Aorta (tissue), 5 donors: ENCODE data around the gene CCDC40. TPM values are rescaled to one million over a fixed set of nuclear protein-coding genes. Genes with fewer than 3 reads are reported as not detected.
A peak's percentile ranks its signal among the peaks of the same experiment; 100 is the strongest.

Experiments
- ATAC-seq: fragments of 200-7000 bp; cut with Tn5 transposase; one replicate; pipeline ENCODE4 v1.9.1; 2022; ENCODE audit warnings: moderate library complexity; ENCODE audit not compliant: low FRiP score
- DNase-seq, 2 donors: peaks; one replicate each; pipeline ENCODE4 v3.0.0-alpha.2; 2020
- H3K27ac ChIP-seq, 2 donors: one replicate each; pipeline ENCODE4 v1.5.1; 2013; ENCODE audit warnings: low read length in 2 of 2, mild to moderate bottlenecking in 2 of 2, moderate library complexity in 2 of 2, control low read depth in 1 of 2, inconsistent platforms in 1 of 2, low read depth in 1 of 2
- H3K27me3 ChIP-seq, 2 donors: one replicate each; pipeline ENCODE4 v1.6.1; 2013; ENCODE audit warnings: control low read depth in 1 of 2, low read length in 1 of 2, mild to moderate bottlenecking in 1 of 2, moderate library complexity in 1 of 2; ENCODE audit not compliant: insufficient read depth in 2 of 2, control insufficient read depth in 1 of 2
- H3K36me3 ChIP-seq, 2 donors: one replicate each; pipeline ENCODE4 v1.6.1; 2013; ENCODE audit warnings: control low read depth in 1 of 2, low read length in 1 of 2, mild to moderate bottlenecking in 1 of 2; ENCODE audit not compliant: insufficient read depth in 2 of 2, control insufficient read depth in 1 of 2
- H3K4me1 ChIP-seq, 2 donors: one replicate each; pipeline ENCODE4 v1.6.1; 2013; ENCODE audit warnings: low read length in 2 of 2, control low read depth in 1 of 2, mild to moderate bottlenecking in 1 of 2, moderate library complexity in 1 of 2; ENCODE audit not compliant: insufficient read depth in 2 of 2, control insufficient read depth in 1 of 2
- H3K4me3 ChIP-seq, 2 donors: one replicate each; pipeline ENCODE4 v1.5.1; 2013; ENCODE audit warnings: low read length in 2 of 2, control low read depth in 1 of 2, mild to moderate bottlenecking in 1 of 2
- H3K9me3 ChIP-seq: one replicate; pipeline ENCODE4 v1.6.1; 2013; ENCODE audit warnings: mild to moderate bottlenecking, low read length; ENCODE audit not compliant: control insufficient read depth
- WGBS, 2 donors: extraction: QIAGEN DNeasy Blood & Tissue Kit; methylation state at CpG; one replicate each; pipeline ENCODE4 v1.1.7; 2013; 5-methylcytosine and 5-hydroxymethylcytosine counted together
- intact Hi-C, 2 donors: fragments of 100-400 bp; cut with DNase I; formaldehyde crosslinking; loops; one replicate each; pipeline versions ENCODE4 v1.14.2 to v1.15.0; 2022
- long read RNA-seq, 2 donors: library from polyadenylated mRNA; unstranded; transcript quantifications; one replicate each; pipeline ENCODE4 v2.0.0, GENCODE V29; 2020 to 2021
- polyA plus RNA-seq, 2 donors: library from polyadenylated mRNA; stranded (reverse); fragments of 200-250 nt; gene quantifications; one replicate each; pipeline ENCODE4 v1.2.3, GENCODE V29; 2013
- total RNA-seq, 2 donors: library from RNA; stranded (reverse); fragmentation: NEBNext Ultra II Directional; extraction: Animal tissue kit (Norgen Biotek cat#: 25700); gene quantifications; one replicate each; pipeline ENCODE4 v1.2.1, GENCODE V29; 2021
- donor health status: healthy with polysubstance abuse.
- donor health status: Bipolar disorder and iron deficiency.
- donor health status: DM: no; HTN: no; CAD: no.
- donor health status: DM: no; HTN: no; CAD: no.
- donor health status: DM: yes; HTN: yes; CAD: no.

CCDC40 gene, protein sequence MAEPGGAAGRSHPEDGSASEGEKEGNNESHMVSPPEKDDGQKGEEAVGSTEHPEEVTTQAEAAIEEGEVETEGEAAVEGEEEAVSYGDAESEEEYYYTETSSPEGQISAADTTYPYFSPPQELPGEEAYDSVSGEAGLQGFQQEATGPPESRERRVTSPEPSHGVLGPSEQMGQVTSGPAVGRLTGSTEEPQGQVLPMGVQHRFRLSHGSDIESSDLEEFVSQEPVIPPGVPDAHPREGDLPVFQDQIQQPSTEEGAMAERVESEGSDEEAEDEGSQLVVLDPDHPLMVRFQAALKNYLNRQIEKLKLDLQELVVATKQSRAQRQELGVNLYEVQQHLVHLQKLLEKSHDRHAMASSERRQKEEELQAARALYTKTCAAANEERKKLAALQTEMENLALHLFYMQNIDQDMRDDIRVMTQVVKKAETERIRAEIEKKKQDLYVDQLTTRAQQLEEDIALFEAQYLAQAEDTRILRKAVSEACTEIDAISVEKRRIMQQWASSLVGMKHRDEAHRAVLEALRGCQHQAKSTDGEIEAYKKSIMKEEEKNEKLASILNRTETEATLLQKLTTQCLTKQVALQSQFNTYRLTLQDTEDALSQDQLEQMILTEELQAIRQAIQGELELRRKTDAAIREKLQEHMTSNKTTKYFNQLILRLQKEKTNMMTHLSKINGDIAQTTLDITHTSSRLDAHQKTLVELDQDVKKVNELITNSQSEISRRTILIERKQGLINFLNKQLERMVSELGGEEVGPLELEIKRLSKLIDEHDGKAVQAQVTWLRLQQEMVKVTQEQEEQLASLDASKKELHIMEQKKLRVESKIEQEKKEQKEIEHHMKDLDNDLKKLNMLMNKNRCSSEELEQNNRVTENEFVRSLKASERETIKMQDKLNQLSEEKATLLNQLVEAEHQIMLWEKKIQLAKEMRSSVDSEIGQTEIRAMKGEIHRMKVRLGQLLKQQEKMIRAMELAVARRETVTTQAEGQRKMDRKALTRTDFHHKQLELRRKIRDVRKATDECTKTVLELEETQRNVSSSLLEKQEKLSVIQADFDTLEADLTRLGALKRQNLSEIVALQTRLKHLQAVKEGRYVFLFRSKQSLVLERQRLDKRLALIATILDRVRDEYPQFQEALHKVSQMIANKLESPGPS
- total RNA-seq, result 10 to 100 TPM in 1 of 2 donors, 1 to 10 TPM in 1; 3.3 to 11.3 TPM
- polyA plus RNA-seq, result 1 to 10 TPM; 2.6 to 6.8 TPM
- long read RNA-seq, donor 1, partial matches to known transcripts, result 1 of 8 reads
- long read RNA-seq, donor 1, other reads (novel, unspliced or antisense), result 4 of 8 reads
- long read RNA-seq, donor 2, partial matches to known transcripts, result 3 of 5 reads
- long read RNA-seq, donor 2, other reads (novel, unspliced or antisense), result 2 of 5 reads

DNA sequence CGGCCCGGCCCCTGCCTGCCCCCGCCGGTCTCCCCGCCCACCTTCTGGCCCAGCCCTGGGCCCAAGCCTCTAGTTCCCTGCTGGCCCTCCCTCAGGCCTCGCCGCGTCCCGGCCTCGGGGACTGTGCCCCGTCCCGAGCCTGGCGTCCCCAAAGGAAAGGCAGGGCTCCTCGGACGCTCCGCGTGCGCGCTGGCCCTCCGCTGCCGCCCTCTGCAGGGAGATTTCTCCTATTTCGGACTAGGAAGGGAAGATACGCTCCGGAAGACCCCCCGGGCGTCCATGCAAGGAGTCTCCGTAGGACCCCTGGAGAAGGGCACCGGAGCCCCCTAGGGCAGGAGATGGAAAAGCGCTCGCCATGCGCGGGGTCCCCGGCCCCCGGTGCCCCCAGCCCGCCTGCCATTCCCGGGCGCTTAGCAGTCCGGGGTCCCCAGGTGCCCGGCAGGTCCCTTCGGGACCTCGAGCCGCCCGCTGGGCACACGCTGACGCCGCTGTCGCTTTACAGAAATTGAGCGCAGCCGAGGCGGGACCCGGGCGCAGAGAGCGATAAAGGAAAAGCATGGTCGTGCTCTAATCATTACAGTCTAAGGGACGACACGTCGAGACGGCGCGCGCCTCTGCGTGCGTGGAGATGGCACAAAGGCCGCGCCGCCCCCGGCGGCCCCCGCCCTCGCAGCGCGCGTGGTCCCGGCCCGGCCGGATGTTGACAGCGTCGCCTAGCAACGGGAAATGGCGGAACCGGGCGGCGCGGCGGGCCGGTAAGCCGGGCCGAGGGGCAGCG lies at the start of gene CCDC40:
Gene CCDC40, plus strand, starts transcription at position 706 of the 778 bp plus-strand sequence. Its CDS starts 21 bp downstream, at position 727.
- Histone ChIP-seq H3K36me3 (no peaks in the 10 kb centered on the region), H3K4me1 (no peaks in the 10 kb centered on the region), H3K4me3 (peak within 1 kb of the TSS; percentile 86 to 98), H3K27ac (peak within 1 kb of the TSS in 1 of 2 donors; percentile 75), H3K27me3 (no peaks in the 10 kb centered on the region), H3K9me3 (no peaks in the 10 kb centered on the region)
- peak; percentile 93 to 95 for DNase-seq
- intact Hi-C loops, result loop anchor here in 1 of 2 donors (2.0 kb wide), 1 partner anchor 35 kb away; no protein-coding TSS in a partner anchor
- peak; percentile 95 for ATAC-seq
- 0% methylated on average over 60 to 89 of the region's 89 CpGs for WGBS, 2 donors

DNA sequence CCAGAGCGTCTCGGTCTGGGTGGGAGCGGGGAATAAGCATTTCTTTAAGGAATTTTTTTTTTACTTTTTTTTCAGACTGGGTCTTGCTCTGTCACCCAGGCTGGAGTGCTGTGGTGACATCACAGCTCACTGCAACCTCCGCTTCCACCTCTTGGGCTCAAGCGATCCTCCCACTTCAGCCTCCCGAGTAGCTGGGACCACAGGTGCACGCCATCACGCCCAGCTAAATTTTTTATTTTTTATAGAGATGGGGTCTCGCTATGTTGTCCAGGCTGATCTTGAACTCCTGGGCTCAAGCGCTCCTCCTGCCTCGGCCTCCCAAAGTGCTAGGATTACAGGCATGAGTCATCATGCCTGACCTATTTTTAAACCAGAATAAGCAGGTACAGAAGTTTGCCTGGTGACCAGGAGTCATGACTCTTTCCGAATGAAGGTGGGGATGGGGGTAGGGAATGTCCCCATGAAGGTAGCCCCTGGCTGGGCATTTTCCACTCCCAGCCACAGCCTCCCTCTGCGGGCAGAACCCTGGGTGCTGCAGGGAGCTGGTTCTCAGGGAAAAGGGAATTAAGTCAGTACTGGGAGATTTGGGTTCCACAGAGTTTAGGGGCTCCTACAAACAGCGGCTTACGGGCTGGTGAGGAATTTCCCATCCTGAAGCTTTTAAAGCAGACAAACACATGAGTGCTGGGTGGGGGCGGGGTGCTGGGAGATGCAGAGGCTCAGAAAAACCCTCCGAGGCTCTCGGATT lies 49.1 kb upstream of the CCDC40 start:
- Histone ChIP-seq H3K4me3 (no peak overlapping the region), H3K27ac (no peak overlapping the region), H3K36me3 (no peaks in the 10 kb centered on the region), H3K4me1 (no peaks in the 10 kb centered on the region), H3K9me3 (no peaks in the 10 kb centered on the region), H3K27me3 (no peaks in the 10 kb centered on the region)
- no peak for ATAC-seq
- intact Hi-C loops, result no loop called here
- WGBS, 2 donors, result 93 to 95% methylated on average over 18 of the region's 18 CpGs
- DNase-seq, result peak; percentile 14 to 21

- ATAC-seq, result no peak
- Histone ChIP-seq H3K9me3 (no peaks in the 10 kb centered on the region), H3K27me3 (no peaks in the 10 kb centered on the region), H3K4me1 (no peaks in the 10 kb centered on the region), H3K27ac (no peak overlapping the region), H3K4me3 (no peak overlapping the region), H3K36me3 (no peaks in the 10 kb centered on the region)
- DNase-seq, result no peak
- intact Hi-C loops, result no loop called here
- 90 to 91% methylated on average over 7 of the region's 7 CpGs for WGBS, 2 donors
These were observed 48.6 kb upstream of the CCDC40 start for GRCh38 chr17:79987935-79988184.

DNA sequence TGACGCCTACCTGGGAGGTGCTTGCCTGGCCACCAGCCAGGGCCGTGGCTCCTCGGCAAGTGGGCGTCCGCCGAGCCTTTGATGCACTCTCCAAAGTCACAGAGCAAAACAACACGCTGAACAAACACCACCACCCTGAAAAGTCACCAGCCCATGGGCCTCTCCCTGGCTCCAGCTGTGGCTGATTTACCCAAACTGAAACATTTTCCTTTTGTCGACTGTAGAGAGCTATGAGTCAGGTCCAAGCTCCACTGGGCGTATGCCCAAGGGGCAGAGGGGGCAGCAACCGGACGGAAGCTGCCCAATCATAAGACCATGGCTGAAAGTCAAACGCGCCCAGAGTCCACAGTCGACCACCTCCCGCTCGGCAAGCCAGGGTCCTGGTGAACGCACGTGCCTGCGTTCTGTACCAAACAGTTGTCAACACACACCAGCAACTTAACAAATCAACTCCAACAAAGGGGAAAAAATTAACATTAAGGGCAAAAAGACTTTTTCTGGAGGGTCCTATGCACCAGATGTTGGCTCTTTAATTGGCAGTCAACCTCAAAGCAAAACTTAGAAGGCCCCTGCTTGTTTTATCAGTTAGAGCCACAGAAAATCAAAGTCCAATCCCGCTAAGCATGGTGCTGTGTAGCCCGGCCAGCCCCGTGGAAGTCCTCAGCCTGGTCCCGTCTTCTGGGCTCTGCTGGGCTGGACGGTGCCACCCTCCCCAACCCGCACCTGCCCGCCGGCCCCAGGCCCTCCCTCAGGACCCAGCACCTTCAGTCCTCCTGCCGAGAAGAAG lies 48.1 kb upstream of the CCDC40 start:
- Histone ChIP-seq H3K27ac (no peak overlapping the region), H3K9me3 (no peaks in the 10 kb centered on the region), H3K36me3 (no peaks in the 10 kb centered on the region), H3K4me1 (no peaks in the 10 kb centered on the region), H3K4me3 (no peak overlapping the region), H3K27me3 (no peaks in the 10 kb centered on the region)
- WGBS, 2 donors, result 69 to 71% methylated on average over 27 to 28 of the region's 28 CpGs
- DNase-seq, result peak; percentile 65 to 79
- peak; percentile 28 for ATAC-seq
- intact Hi-C loops, result no loop called here

- Histone ChIP-seq H3K36me3 (no peaks in the 10 kb centered on the region), H3K4me3 (no peak overlapping the region), H3K4me1 (no peaks in the 10 kb centered on the region), H3K27ac (no peak overlapping the region), H3K9me3 (no peaks in the 10 kb centered on the region), H3K27me3 (no peaks in the 10 kb centered on the region)
- 92 to 95% methylated on average over 20 of the region's 20 CpGs for WGBS, 2 donors
- ATAC-seq (no peak), DNase-seq (peak in 1 of 2 donors; percentile 40)
- intact Hi-C loops, result no loop called here
These were observed 47.2 kb upstream of the CCDC40 start for GRCh38 chr17:79989106-79989835.

- Histone ChIP-seq H3K36me3 (no peaks in the 10 kb centered on the region), H3K27me3 (no peaks in the 10 kb centered on the region), H3K27ac (no peak overlapping the region), H3K9me3 (no peaks in the 10 kb centered on the region), H3K4me1 (no peaks in the 10 kb centered on the region), H3K4me3 (no peak overlapping the region)
- ATAC-seq, result no peak
- DNase-seq, result peak in 1 of 2 donors; percentile 44
- intact Hi-C loops, result loop anchor here (2.0 to 5.0 kb wide), 3 partner anchors 148 to 247 kb away; no protein-coding TSS in a partner anchor
- WGBS, 2 donors, result 85 to 87% methylated on average over 21 of the region's 21 CpGs
These were observed 46.3 kb upstream of the CCDC40 start for GRCh38 chr17:79990051-79990592.
